ENCODE measurements around the gene RGS9BP. TPM values are rescaled to one million over a fixed set of nuclear protein-coding genes. Genes with fewer than 3 reads are reported as not detected.

Gene RGS9BP
- total and polyA plus RNA-seq, 2 experiments from 2014 or later: 0.83 TPM; not detected in 1

- Mint-ChIP-seq H3K9me3 (no peaks in the 10 kb centered on the region), H3K27ac (no peak overlapping the region), H3K4me1 (no peaks in the 10 kb centered on the region), H3K4me3 (no peak overlapping the region), H3K27me3 (ENCODE audit: insufficient read depth, low read depth, poor library complexity) (no peaks in the 10 kb centered on the region), H3K36me3 (ENCODE audit: low read depth) (peaks cover 9% of the 10 kb centered on the region; the same call in 2 of the 3 replicates)
- no peak overlapping the region for H3K4me3 ChIP-seq
- no peaks in the 10 kb centered on the region for H3K9me2 ChIP-seq (ENCODE audit: insufficient read depth)
- H3K4me1 ChIP-seq (ENCODE audit: insufficient read depth): no peaks in the 10 kb centered on the region
- TF ChIP-seq JUNB (IDR thresholded peaks at IDR 0.05; ENCODE audit: unreplicated experiment): no peak
- no peak for TF ChIP-seq EZH2 (IDR thresholded peaks at IDR 0.05; ENCODE audit: low read depth, unreplicated experiment)
- TF ChIP-seq STAT1 (IDR thresholded peaks at IDR 0.05; ENCODE audit: unreplicated experiment): no peak
- no peak for TF ChIP-seq ZNF114 (CRISPR knock-in tag; IDR thresholded peaks at IDR 0.05)
- TF ChIP-seq NANOG (IDR thresholded peaks at IDR 0.05; ENCODE audit: borderline replicate concordance): no peak
- TF ChIP-seq, protein P1, sequence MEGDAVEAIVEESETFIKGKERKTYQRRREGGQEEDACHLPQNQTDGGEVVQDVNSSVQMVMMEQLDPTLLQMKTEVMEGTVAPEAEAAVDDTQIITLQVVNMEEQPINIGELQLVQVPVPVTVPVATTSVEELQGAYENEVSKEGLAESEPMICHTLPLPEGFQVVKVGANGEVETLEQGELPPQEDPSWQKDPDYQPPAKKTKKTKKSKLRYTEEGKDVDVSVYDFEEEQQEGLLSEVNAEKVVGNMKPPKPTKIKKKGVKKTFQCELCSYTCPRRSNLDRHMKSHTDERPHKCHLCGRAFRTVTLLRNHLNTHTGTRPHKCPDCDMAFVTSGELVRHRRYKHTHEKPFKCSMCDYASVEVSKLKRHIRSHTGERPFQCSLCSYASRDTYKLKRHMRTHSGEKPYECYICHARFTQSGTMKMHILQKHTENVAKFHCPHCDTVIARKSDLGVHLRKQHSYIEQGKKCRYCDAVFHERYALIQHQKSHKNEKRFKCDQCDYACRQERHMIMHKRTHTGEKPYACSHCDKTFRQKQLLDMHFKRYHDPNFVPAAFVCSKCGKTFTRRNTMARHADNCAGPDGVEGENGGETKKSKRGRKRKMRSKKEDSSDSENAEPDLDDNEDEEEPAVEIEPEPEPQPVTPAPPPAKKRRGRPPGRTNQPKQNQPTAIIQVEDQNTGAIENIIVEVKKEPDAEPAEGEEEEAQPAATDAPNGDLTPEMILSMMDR (conservative IDR thresholded peaks at IDR 0.05; ENCODE audit: low read depth in 2 of 2): no peak
- no peak for TF ChIP-seq REST (IDR thresholded peaks at IDR 0.05; ENCODE audit: unreplicated experiment)
- no peak for TF ChIP-seq ZNF331 (CRISPR knock-in tag; IDR thresholded peaks at IDR 0.05; ENCODE audit: low read depth)
- TF ChIP-seq CREB1 (CRISPR knock-in tag; IDR thresholded peaks at IDR 0.05; ENCODE audit: low read depth): no peak
- H3K27ac ChIP-seq (ENCODE audit: low read depth): no peak overlapping the region
- ATAC-seq: no peak
- peaks cover 10% of the 10 kb centered on the region for H4K20me1 ChIP-seq (replicated peaks; ENCODE audit: insufficient read depth)
- no peaks in the 10 kb centered on the region for H3F3A ChIP-seq (replicated peaks; ENCODE audit: low read depth)
- H3K36me3 ChIP-seq (ENCODE audit: insufficient read depth): no peaks in the 10 kb centered on the region
- H3K79me2 ChIP-seq (replicated peaks; ENCODE audit: insufficient read depth): peaks cover 67% of the 10 kb centered on the region
- DNase-seq (ENCODE audit: low spot score): no peak
- H2AFZ ChIP-seq: no peak overlapping the region
- no peak overlapping the region for H3K4me2 ChIP-seq
- no peaks in the 10 kb centered on the region for H3K27me3 ChIP-seq (ENCODE audit: insufficient read depth)
Measured at GRCh38 chr19:32661318-32661717, 14.3 kb upstream of the RGS9BP start.

DNA sequence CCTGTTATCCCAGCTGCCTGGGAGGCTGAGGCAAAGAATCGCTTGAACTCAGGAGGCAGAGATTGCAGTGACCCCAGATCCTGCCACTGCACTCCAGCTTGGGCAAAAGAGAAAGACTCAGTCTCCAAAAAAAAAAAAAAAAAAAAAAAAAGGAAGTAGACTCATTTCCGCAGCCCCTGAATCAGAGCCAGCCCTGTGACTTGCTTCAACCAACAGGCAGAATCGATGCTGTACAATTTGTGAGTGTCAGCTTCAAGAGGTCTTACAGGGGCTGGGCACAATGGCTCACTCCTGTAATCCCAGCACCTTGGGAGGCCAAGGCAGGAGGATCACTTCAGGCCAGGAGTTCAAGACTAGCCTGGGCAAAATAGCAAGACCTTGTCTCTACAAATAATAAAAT lies 13.5 kb upstream of the RGS9BP start:
- H3K4me1 ChIP-seq (ENCODE audit: insufficient read depth): no peaks in the 10 kb centered on the region
- no peak overlapping the region for H3K4me2 ChIP-seq
- no peaks in the 10 kb centered on the region for H3K27me3 ChIP-seq (ENCODE audit: insufficient read depth)
- H3K4me3 ChIP-seq: no peak overlapping the region
- Mint-ChIP-seq H3K36me3 (ENCODE audit: low read depth) (peaks cover 7% of the 10 kb centered on the region; the same call in 1 of the 3 replicates), H3K4me1 (no peaks in the 10 kb centered on the region), H3K27me3 (ENCODE audit: insufficient read depth, low read depth, poor library complexity) (no peaks in the 10 kb centered on the region), H3K27ac (no peak overlapping the region), H3K9me3 (no peaks in the 10 kb centered on the region), H3K4me3 (no peak overlapping the region)
- peaks cover 75% of the 10 kb centered on the region for H3K79me2 ChIP-seq (replicated peaks; ENCODE audit: insufficient read depth)
- H3F3A ChIP-seq (replicated peaks; ENCODE audit: low read depth): no peaks in the 10 kb centered on the region
- no peak for TF ChIP-seq REST (IDR thresholded peaks at IDR 0.05; ENCODE audit: unreplicated experiment)
- peaks cover 10% of the 10 kb centered on the region for H4K20me1 ChIP-seq (replicated peaks; ENCODE audit: insufficient read depth)
- no peak overlapping the region for H2AFZ ChIP-seq
- H3K9me2 ChIP-seq (ENCODE audit: insufficient read depth): no peaks in the 10 kb centered on the region
- no peak overlapping the region for H3K27ac ChIP-seq (ENCODE audit: low read depth)
- ATAC-seq (no peak), DNase-seq (ENCODE audit: low spot score) (no peak)
- no peaks in the 10 kb centered on the region for H3K36me3 ChIP-seq (ENCODE audit: insufficient read depth)
